ENCODE results near the gene INIP.
"Not testable (repeated sequence)": the region's sequence is repeated elsewhere in the genome, so short reads cannot be mapped to it uniquely, and the experiment has no call there.

The INIP gene

DNA sequence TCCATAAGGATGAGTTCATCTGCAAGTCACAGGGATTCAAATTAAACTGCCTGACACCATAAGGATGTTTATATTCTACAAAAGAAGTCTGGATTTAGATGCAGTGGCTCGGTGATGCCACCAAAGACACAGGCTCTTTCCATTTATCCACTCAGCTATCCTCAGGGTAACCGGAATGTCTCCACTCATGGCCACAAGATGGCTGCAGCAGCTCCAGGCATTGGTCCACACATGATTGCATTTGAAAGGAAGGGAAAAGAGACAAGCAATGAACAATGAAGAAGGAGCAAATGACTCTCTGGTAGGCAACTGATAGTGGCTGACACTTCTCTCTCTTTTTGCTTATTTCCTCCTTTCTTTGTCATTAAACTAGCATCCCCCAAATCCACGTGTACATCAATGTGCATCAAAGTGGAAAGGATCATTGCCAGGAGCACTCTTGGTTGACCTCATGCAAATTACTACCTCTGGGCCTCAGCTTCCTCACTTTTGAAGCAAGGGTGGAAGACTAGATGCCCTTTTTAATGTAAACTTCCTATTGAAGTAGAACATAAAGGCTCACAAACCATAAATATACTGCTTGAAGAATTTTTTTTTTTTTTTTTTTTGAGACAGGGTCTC, 25.4 kb upstream of the INIP start:
- no peak overlapping the region for H3K4me3 ChIP-seq (ENCODE audit: low read depth, low read length)
- DNase-seq (ENCODE audit: low read depth) = peak; percentile 26
- peak; percentile 35 for TF ChIP-seq CTCF (conservative IDR thresholded peaks at IDR 0.05; ENCODE audit: low read depth, low read length)

- no peak overlapping the region for H3K4me3 ChIP-seq (ENCODE audit: low read depth, low read length)
- TF ChIP-seq CTCF (conservative IDR thresholded peaks at IDR 0.05; ENCODE audit: low read depth, low read length) = no peak
- DNase-seq (ENCODE audit: low read depth) = no peak
Measured at GRCh38 chr9:112734892-112735291, 17.0 kb upstream of the INIP start.

DNA sequence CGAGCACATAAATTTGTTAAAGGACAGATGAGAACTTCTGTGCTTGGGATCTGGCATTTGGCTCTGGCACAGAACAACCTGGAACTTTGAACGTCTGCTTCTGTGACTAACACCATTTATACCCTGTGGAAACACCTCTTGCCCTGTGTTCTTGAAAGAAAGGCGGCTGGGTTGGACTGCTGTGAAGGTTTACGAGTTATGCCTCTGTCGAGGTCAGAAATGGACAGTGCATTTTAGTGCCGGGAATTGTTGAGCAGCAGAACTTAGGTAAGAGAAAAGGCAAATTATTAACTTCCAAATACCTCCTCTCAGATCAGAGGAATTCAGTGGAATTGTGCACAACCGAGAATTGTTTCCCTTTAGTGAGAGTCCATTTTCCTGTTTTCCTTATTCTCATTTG, 14.1 kb upstream of the INIP start:
- TF ChIP-seq CTCF (conservative IDR thresholded peaks at IDR 0.05; ENCODE audit: low read depth, low read length) = no peak
- no peak overlapping the region for H3K4me3 ChIP-seq (ENCODE audit: low read depth, low read length)
- DNase-seq (ENCODE audit: low read depth) = no peak

- no peak overlapping the region for H3K4me3 ChIP-seq (ENCODE audit: low read depth, low read length)
- no peak for DNase-seq (ENCODE audit: low read depth)
- no peak for TF ChIP-seq CTCF (conservative IDR thresholded peaks at IDR 0.05; ENCODE audit: low read depth, low read length)
Measured at GRCh38 chr9:112728401-112728800, 10.5 kb upstream of the INIP start.

GRCh38 chr9:112726428-112726827, 8.5 kb upstream of the INIP start:
- no peak overlapping the region for H3K4me3 ChIP-seq (ENCODE audit: low read depth, low read length)
- DNase-seq (ENCODE audit: low read depth) = no peak
- TF ChIP-seq CTCF (conservative IDR thresholded peaks at IDR 0.05; ENCODE audit: low read depth, low read length) = no peak

DNA sequence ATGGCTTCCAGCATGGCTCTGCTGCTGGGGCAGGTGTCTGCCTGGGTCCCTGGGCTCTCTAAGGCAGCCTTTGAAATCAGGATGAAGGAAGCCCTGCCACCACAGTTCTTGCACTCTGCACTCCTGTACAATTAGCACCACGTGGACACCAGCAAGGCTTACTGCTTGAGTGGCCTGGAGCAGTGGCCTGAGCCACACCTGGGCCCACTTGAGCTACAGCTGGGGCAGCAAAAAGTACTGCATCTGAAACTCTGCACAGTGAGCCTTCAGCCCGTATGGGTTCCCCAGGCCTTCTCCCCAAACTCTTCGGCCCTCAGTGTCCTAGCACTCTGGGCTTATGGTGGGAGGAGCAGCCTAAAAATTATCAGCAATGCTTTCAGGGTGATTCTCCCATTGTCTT, 8.0 kb upstream of the INIP start:
- DNase-seq (ENCODE audit: low read depth) = no peak

DNA sequence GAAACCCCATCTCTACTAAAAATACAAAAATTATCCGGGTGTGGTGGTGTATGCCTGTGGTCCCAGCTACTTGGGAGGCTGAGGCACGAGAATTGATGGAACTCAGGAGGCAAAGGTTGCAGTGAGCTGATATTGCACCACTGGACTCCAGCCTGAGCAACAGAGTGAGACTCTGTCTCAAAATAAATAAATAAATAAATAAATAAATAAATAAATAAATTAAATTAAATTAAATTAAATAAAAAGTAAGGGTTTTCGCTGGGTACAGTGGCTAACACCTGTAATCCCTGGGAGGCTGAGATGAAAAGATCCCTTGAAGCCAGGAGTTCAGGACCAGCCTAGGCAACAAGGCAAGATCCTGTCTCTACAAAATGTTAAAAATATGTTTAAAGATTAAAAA, 4.8 kb upstream of the INIP start:
- DNase-seq (ENCODE audit: low read depth); H3K4me3 ChIP-seq (ENCODE audit: low read depth, low read length): not testable (repeated sequence)

More for the DNA sequence above, 8.0 kb upstream of the INIP start:
- no peak for TF ChIP-seq CTCF (conservative IDR thresholded peaks at IDR 0.05; ENCODE audit: low read depth, low read length)
- H3K4me3 ChIP-seq (ENCODE audit: low read depth, low read length) = no peak overlapping the region
